Chondrocyte (in vitro differentiated cells): ENCODE data around the gene POLR2C. TPM values are rescaled to one million over a fixed set of nuclear protein-coding genes. Genes with fewer than 3 reads are reported as not detected.

Experiments used
- DNase-seq: peaks from one replicate; pipeline ENCODE4 v3.0.0; 2021; ENCODE audit warnings: mixed read lengths, low spot score
- H3K27ac Mint-ChIP-seq: one replicate; pipeline ENCODE4 v1.8.0; 2021; ENCODE audit warnings: mild to moderate bottlenecking, moderate library complexity, mixed read lengths; ENCODE audit not compliant: unreplicated experiment
- H3K27me3 Mint-ChIP-seq: 2 replicates; pipeline ENCODE4 v1.8.0; 2021; ENCODE audit warnings: low read depth, mixed read lengths
- H3K36me3 Mint-ChIP-seq: 2 replicates; pipeline ENCODE4 v1.8.0; 2021; ENCODE audit warnings: low read depth, mixed read lengths
- H3K4me1 Mint-ChIP-seq: 2 replicates; pipeline ENCODE4 v1.8.0; 2021; ENCODE audit warnings: low read depth, mild to moderate bottlenecking, mixed read lengths
- H3K4me3 Mint-ChIP-seq: one replicate; pipeline ENCODE4 v1.8.0; 2021; ENCODE audit warnings: mild to moderate bottlenecking, moderate library complexity, mixed read lengths; ENCODE audit not compliant: unreplicated experiment
- H3K9me3 Mint-ChIP-seq: 2 replicates; pipeline ENCODE4 v1.8.0; 2021; ENCODE audit warnings: low read depth, mixed read lengths
- total RNA-seq: library from RNA; stranded (reverse); gene quantifications from 3 replicates; pipeline ENCODE4 v1.2.1, GENCODE V29; 2021
- TF ChIP-seq, protein P1 (sequence below): fragments of 200-600 bp; sonication (generic); IDR thresholded peaks from 2 replicates; pipeline ENCODE4 v1.5.0; 2021; ENCODE audit warnings: antibody characterized with exemption, mild to moderate bottlenecking, moderate library complexity

The POLR2C gene
- total RNA-seq, 1 donor from 2014 or later, result 38.6 TPM

DNA sequence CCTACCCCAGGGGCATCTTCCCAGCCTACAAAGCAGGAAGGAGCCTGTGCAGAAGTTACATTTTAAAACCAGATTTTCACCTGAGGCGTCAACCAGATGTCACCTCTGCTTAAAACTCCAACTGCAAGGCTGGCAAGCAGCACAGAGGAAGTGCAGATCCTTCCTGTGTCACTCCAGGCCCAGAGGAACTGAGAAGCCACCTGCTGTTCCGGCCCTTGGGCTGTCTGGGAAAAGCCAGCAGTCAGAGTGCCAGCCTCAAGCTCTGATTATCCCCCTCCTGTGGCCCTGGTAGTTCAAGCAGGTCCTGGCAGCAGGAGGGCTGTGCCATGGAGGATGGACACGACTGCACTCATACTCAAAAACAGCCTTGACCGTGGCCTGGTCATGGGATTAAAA is 10.2 kb downstream of the POLR2C start:
- Mint-ChIP-seq H3K4me3 (no peak overlapping the region), H3K9me3 (no peaks in the 10 kb centered on the region), H3K36me3 (peaks cover 23% of the 10 kb centered on the region), H3K4me1 (peaks cover 4% of the 10 kb centered on the region), H3K27ac (no peak overlapping the region), H3K27me3 (no peaks in the 10 kb centered on the region)
- DNase-seq, result no peak
- TF ChIP-seq, protein P1, sequence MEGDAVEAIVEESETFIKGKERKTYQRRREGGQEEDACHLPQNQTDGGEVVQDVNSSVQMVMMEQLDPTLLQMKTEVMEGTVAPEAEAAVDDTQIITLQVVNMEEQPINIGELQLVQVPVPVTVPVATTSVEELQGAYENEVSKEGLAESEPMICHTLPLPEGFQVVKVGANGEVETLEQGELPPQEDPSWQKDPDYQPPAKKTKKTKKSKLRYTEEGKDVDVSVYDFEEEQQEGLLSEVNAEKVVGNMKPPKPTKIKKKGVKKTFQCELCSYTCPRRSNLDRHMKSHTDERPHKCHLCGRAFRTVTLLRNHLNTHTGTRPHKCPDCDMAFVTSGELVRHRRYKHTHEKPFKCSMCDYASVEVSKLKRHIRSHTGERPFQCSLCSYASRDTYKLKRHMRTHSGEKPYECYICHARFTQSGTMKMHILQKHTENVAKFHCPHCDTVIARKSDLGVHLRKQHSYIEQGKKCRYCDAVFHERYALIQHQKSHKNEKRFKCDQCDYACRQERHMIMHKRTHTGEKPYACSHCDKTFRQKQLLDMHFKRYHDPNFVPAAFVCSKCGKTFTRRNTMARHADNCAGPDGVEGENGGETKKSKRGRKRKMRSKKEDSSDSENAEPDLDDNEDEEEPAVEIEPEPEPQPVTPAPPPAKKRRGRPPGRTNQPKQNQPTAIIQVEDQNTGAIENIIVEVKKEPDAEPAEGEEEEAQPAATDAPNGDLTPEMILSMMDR, result no peak

DNA sequence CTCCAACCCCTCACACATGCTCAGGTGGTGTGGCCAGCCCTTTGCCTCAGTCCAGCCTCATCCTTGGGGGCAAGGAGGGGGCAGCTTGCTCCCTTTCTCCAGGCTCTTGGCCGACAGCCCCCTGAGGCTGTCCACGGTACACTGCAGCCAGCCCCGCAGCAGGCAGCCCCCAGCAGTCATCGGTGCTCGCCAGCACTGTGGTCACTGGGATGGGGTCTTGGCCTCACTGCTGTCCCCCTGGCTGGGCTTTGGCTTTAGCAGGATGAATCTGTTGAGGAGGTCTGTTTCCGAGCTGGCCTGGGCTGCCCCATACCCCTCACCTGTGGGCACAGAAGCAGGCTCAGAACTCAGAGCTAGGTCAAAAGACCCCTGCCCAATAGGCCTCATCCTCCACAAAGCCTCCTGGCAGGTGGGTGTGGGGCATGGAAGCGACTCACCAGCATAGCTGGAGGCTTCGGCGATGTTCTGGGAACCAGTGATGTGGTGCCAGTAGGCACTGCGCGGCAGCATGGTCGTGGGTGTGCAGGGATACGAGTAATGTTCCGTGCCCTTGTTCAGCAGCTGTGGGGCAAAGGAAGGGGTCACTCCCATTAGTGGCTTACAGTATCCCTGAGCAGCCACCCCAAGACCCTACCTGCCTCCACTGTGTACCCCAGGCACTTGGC is 10.8 kb downstream of the POLR2C start:
- H3K4me3 Mint-ChIP-seq, result no peak overlapping the region
- no peak overlapping the region for H3K27ac Mint-ChIP-seq
- DNase-seq, result no peak
- peaks cover 10% of the 10 kb centered on the region for H3K4me1 Mint-ChIP-seq
- no peaks in the 10 kb centered on the region for H3K9me3 Mint-ChIP-seq
- H3K36me3 Mint-ChIP-seq, result peaks cover 20% of the 10 kb centered on the region
- TF ChIP-seq, protein P1, result no peak
- no peaks in the 10 kb centered on the region for H3K27me3 Mint-ChIP-seq

DNA sequence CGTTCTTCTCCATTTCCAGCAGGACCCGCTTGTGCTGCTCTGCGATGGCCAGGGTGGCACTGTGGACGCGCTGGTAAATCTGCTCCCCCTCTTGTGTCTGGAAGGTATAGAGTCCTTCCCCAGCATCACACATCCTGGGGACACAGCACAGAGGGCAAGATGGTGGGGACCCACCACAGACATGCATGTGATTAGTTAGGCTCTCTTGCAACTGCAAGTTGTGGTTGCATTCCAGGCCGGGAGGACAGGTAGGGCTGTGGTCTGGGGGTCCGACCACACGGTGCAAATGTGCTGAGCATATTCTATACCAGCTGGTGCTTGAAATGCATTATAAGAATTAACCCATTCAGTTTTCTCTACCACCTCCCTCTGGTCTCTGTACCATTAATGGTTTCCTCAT is 11.4 kb downstream of the POLR2C start:
- H3K36me3 Mint-ChIP-seq, result peaks cover 15% of the 10 kb centered on the region
- no peaks in the 10 kb centered on the region for H3K27me3 Mint-ChIP-seq
- peaks cover 15% of the 10 kb centered on the region for H3K4me1 Mint-ChIP-seq
- no peaks in the 10 kb centered on the region for H3K9me3 Mint-ChIP-seq
- no peak overlapping the region for H3K4me3 Mint-ChIP-seq
- no peak for DNase-seq
- no peak overlapping the region for H3K27ac Mint-ChIP-seq
- TF ChIP-seq, protein P1, result no peak

DNA sequence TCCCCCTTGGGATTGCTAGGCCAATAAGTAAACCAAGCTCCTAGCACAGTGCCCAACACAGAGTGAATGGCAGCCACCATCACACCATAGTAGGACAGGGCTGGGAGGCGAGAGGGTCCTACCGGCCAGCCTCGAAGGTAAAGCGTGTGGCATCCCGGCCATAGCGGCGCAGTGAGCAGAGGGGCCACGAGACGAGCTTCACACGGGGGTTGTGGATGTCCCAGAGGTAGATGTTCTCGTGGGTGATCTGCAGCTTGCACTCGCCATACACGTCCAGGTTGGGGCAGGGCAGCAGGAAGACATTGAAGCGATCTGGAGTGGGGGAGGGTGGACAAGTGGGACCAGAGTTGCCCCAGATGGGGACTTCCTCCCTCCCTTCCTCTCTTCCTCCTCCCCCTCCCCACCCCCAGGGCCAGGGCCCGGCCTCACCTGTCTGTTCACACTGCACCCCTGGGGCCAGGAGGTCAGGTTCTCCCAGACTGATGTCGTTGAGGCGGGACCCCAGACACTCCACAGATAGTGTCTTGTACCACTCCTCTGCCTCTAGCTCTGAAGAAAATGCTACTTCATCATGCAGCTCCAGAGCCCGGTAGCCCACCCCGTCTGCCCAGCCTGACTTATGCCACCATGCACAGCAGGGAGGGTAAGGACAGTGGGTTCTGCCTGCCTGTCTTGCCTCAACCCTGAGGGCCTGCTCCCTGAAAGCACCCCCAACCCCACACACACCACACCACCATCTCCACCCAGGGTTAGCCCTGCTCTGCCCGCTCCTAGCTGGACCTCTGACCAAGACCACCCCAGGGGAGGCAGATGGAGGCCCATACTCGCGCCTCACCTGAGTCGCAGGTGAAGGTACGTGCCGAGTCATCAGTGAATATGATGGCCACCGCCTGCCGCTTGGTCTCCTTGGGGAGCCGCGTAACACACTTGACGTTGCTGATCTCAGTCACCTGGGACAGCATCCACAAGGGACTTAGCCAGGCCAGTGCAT is 12.5 kb downstream of the POLR2C start:
- H3K4me3 Mint-ChIP-seq, result no peak overlapping the region
- no peaks in the 10 kb centered on the region for H3K9me3 Mint-ChIP-seq
- H3K27ac Mint-ChIP-seq, result no peak overlapping the region
- peaks cover 10% of the 10 kb centered on the region for H3K36me3 Mint-ChIP-seq
- H3K4me1 Mint-ChIP-seq, result peaks cover 23% of the 10 kb centered on the region
- TF ChIP-seq, protein P1, result no peak
- H3K27me3 Mint-ChIP-seq, result no peaks in the 10 kb centered on the region
- DNase-seq, result no peak

DNA sequence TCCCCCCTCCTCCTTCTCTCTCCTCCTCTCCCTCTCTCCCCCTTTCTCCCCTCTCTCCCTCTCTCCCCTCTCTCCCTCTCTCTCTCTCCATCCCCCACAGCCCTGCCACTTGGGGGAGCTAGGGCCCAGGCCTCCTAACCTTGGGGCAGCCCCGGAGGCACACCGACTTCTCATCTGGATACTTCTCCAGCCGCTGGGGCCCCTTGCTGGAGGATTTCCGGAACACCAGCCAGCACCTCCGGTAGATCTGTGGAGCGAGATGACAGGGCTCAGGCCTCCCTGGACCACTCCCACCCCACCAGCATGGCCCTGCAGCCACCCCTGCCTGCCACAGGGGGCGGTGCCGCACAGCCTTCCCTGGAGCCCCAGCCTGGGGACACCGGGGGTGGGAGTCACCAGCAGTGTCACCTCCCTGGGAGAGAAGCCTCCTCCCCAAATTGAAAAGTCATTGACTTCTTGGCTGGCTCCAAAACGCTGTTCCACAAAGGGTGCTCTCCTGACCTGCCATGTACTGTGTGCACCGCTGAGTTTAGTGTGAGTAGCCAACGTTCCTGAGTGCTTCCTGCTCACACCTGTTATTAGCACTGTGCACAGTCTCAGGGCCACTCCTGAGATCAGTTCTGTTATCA is 13.3 kb downstream of the POLR2C start:
- TF ChIP-seq, protein P1, result peak; percentile 79
- Mint-ChIP-seq H3K9me3 (no peaks in the 10 kb centered on the region), H3K27me3 (no peaks in the 10 kb centered on the region), H3K36me3 (peaks cover 8% of the 10 kb centered on the region), H3K27ac (no peak overlapping the region), H3K4me1 (peaks cover 30% of the 10 kb centered on the region), H3K4me3 (no peak overlapping the region)
- DNase-seq, result no peak
